Naive B cell (primary cell): ENCODE data around the gene C1R. TPM values are rescaled to one million over a fixed set of nuclear protein-coding genes. Genes with fewer than 3 reads are reported as not detected.

Source experiments
- ATAC-seq, 2 donors: fragments of 150-1000 bp; cut with Tn5 transposase; 2 replicates each; pipeline ENCODE4 v1.10.0; 2021; ENCODE audit warnings: low read depth in 2 of 2, mild to moderate bottlenecking in 2 of 2, moderate library complexity in 2 of 2
- DNase-seq: peaks from one replicate; pipeline ENCODE4 v3.0.0; 2022
- H3K27ac Mint-ChIP-seq, 6 donors: one replicate each; pipeline ENCODE4 v1.8.0; 2020 to 2022; ENCODE audit warnings: mild to moderate bottlenecking in 6 of 6, mixed read lengths in 6 of 6, moderate library complexity in 5 of 6, inconsistent platforms in 2 of 6
- H3K27me3 Mint-ChIP-seq, 3 donors: one replicate each; pipeline ENCODE4 v1.8.0; 2021 to 2022; ENCODE audit warnings: mixed read lengths in 3 of 3, mild to moderate bottlenecking in 1 of 3
- H3K36me3 Mint-ChIP-seq, 2 donors: one replicate each; pipeline ENCODE4 v1.8.0; 2020 to 2022; ENCODE audit warnings: mixed read lengths in 2 of 2, inconsistent platforms in 1 of 2, mild to moderate bottlenecking in 1 of 2
- H3K4me1 Mint-ChIP-seq, 3 donors: one replicate each; pipeline ENCODE4 v1.8.0; 2020 to 2022; ENCODE audit warnings: mixed read lengths in 3 of 3, inconsistent platforms in 1 of 3, mild to moderate bottlenecking in 1 of 3, moderate library complexity in 1 of 3
- H3K4me3 Mint-ChIP-seq, 8 donors: one replicate each; pipeline ENCODE4 v1.8.0; 2020 to 2022; ENCODE audit warnings: mild to moderate bottlenecking in 8 of 8, mixed read lengths in 8 of 8, moderate library complexity in 8 of 8, inconsistent platforms in 2 of 8
- H3K9me3 Mint-ChIP-seq, 7 donors: one replicate each; pipeline ENCODE4 v1.8.0; 2020 to 2022; ENCODE audit warnings: mixed read lengths in 7 of 7, mild to moderate bottlenecking in 5 of 7, inconsistent platforms in 2 of 7, moderate library complexity in 1 of 7
- polyA plus RNA-seq, 6 donors: library from polyadenylated mRNA; unstranded; fragments of 300-500 nt; fragmentation: Illumina TruSeq; gene quantifications; one replicate each; pipeline ENCODE4 v1.2.3, GENCODE V29; 2021; ENCODE audit warnings: low read depth in 6 of 6

C1R gene
- polyA plus RNA-seq: 1 to 10 TPM in 4 of 6 donors, under 1 TPM in 1, not detected in 1; 0.95 to 3.1 (median 1.9) TPM

GRCh38 chr12:7092229-7092985 is at the start of gene C1R:
Gene C1R (minus strand): TSS chr12:7092445. CDS start chr12:7092388, 57 bp downstream.
- peaks cover 6 to 13% (median 6%) of the 10 kb centered on the region in 3 donors for H3K4me1 Mint-ChIP-seq
- H3K27me3 Mint-ChIP-seq: peaks cover 0 to 13% (median 8%) of the 10 kb centered on the region in 3 donors
- peak within 1 kb of the TSS; percentile 77 to 93 (median 90) for H3K4me3 Mint-ChIP-seq
- H3K9me3 Mint-ChIP-seq: no peaks in the 10 kb centered on the region
- peak; percentile 53 for DNase-seq
- peak; percentile 61 to 73 for ATAC-seq
- H3K27ac Mint-ChIP-seq: peak within 1 kb of the TSS in 4 of 6 donors; percentile 5 to 86 (median 44)
- no peaks in the 10 kb centered on the region for H3K36me3 Mint-ChIP-seq

GRCh38 chr12:7141351-7142005 is 49.2 kb upstream of the C1R start:
- no peaks in the 10 kb centered on the region for H3K27me3 Mint-ChIP-seq
- H3K27ac Mint-ChIP-seq: no peak overlapping the region
- no peaks in the 10 kb centered on the region for H3K9me3 Mint-ChIP-seq
- H3K4me3 Mint-ChIP-seq: no peak overlapping the region
- DNase-seq (no peak), ATAC-seq (no peak)
- peaks cover 0 to 10% (median 0%) of the 10 kb centered on the region in 3 donors for H3K4me1 Mint-ChIP-seq
- peaks cover 11 to 15% of the 10 kb centered on the region in 2 donors for H3K36me3 Mint-ChIP-seq

GRCh38 chr12:7139200-7139599 is 47.0 kb upstream of the C1R start:
- Mint-ChIP-seq H3K27me3 (no peaks in the 10 kb centered on the region), H3K36me3 (peaks cover 7 to 15% of the 10 kb centered on the region in 2 donors), H3K4me3 (no peak overlapping the region), H3K9me3 (no peaks in the 10 kb centered on the region), H3K4me1 (peaks cover 0 to 10% (median 0%) of the 10 kb centered on the region in 3 donors), H3K27ac (no peak overlapping the region)
- ATAC-seq (no peak), DNase-seq (no peak)

- H3K36me3 Mint-ChIP-seq: peaks cover 7 to 15% of the 10 kb centered on the region in 2 donors
- no peak overlapping the region for H3K4me3 Mint-ChIP-seq
- peaks cover 0 to 10% (median 0%) of the 10 kb centered on the region in 3 donors for H3K4me1 Mint-ChIP-seq
- no peaks in the 10 kb centered on the region for H3K27me3 Mint-ChIP-seq
- peak overlapping the region in 2 of 6 donors; percentile 7 to 67 for H3K27ac Mint-ChIP-seq
- ATAC-seq (no peak), DNase-seq (no peak)
- H3K9me3 Mint-ChIP-seq: no peaks in the 10 kb centered on the region
Measured at GRCh38 chr12:7137908-7138307, 45.7 kb upstream of the C1R start.

- Mint-ChIP-seq H3K36me3 (peaks cover 7 to 15% of the 10 kb centered on the region in 2 donors), H3K27ac (peak overlapping the region in 1 of 6 donors; percentile 53), H3K4me1 (peaks cover 5 to 10% (median 8%) of the 10 kb centered on the region in 3 donors), H3K27me3 (no peaks in the 10 kb centered on the region), H3K4me3 (no peak overlapping the region), H3K9me3 (no peaks in the 10 kb centered on the region)
- no peak for DNase-seq
- ATAC-seq: no peak
Measured at GRCh38 chr12:7136676-7137075, 44.4 kb upstream of the C1R start.

GRCh38 chr12:7136071-7136470 is 43.8 kb upstream of the C1R start:
- DNase-seq: no peak
- no peak overlapping the region for H3K4me3 Mint-ChIP-seq
- no peaks in the 10 kb centered on the region for H3K9me3 Mint-ChIP-seq
- no peak for ATAC-seq
- H3K4me1 Mint-ChIP-seq: peaks cover 11 to 16% (median 14%) of the 10 kb centered on the region in 3 donors
- H3K36me3 Mint-ChIP-seq: peaks cover 7 to 9% of the 10 kb centered on the region in 2 donors
- no peaks in the 10 kb centered on the region for H3K27me3 Mint-ChIP-seq
- H3K27ac Mint-ChIP-seq: no peak overlapping the region

GRCh38 chr12:7134396-7135166 is 42.3 kb upstream of the C1R start:
- DNase-seq: no peak
- Mint-ChIP-seq H3K36me3 (peaks cover 4 to 7% of the 10 kb centered on the region in 2 donors), H3K27ac (peak overlapping the region in 1 of 6 donors; percentile 53), H3K9me3 (no peaks in the 10 kb centered on the region), H3K4me1 (peaks cover 21 to 23% (median 22%) of the 10 kb centered on the region in 3 donors), H3K27me3 (no peaks in the 10 kb centered on the region), H3K4me3 (peak overlapping the region in 1 of 8 donors; percentile 7)
- no peak for ATAC-seq

GRCh38 chr12:7131502-7131866 is 39.2 kb upstream of the C1R start:
- peaks cover 30 to 31% (median 31%) of the 10 kb centered on the region in 3 donors for H3K4me1 Mint-ChIP-seq

GRCh38 chr12:7130701-7131501 is 38.7 kb upstream of the C1R start:
- Mint-ChIP-seq H3K9me3 (no peaks in the 10 kb centered on the region), H3K27ac (peak overlapping the region in 5 of 6 donors; percentile 75 to 94 (median 84)), H3K4me3 (peak overlapping the region; percentile 88 to 97 (median 92)), H3K36me3 (no peaks in the 10 kb centered on the region), H3K27me3 (no peaks in the 10 kb centered on the region), H3K4me1 (peaks cover 30 to 31% (median 31%) of the 10 kb centered on the region in 3 donors)
- ATAC-seq: peak; percentile 11 to 12
- peak; percentile 21 for DNase-seq

More at GRCh38 chr12:7131502-7131866, 39.2 kb upstream of the C1R start:
- peak overlapping the region; percentile 80 to 97 (median 90) for H3K4me3 Mint-ChIP-seq
- peak overlapping the region in 4 of 6 donors; percentile 59 to 81 (median 74) for H3K27ac Mint-ChIP-seq
- DNase-seq (no peak), ATAC-seq (no peak)
- no peaks in the 10 kb centered on the region for H3K27me3 Mint-ChIP-seq
- H3K9me3 Mint-ChIP-seq: no peaks in the 10 kb centered on the region
- no peaks in the 10 kb centered on the region for H3K36me3 Mint-ChIP-seq

GRCh38 chr12:7129872-7130691 is 37.8 kb upstream of the C1R start, which contains the start of gene CLSTN3:
Gene CLSTN3 (plus strand): TSS chr12:7130371. CDS start chr12:7130649, 278 bp downstream.
- Mint-ChIP-seq H3K36me3 (no peaks in the 10 kb centered on the region), H3K4me3 (peak within 1 kb of the TSS; percentile 88 to 97 (median 92)), H3K27me3 (no peaks in the 10 kb centered on the region), H3K9me3 (no peaks in the 10 kb centered on the region), H3K27ac (peak within 1 kb of the TSS; percentile 81 to 94 (median 85)), H3K4me1 (peaks cover 30 to 31% (median 31%) of the 10 kb centered on the region in 3 donors)
- peak; percentile 87 for DNase-seq
- ATAC-seq: peak; percentile 92 to 93

- ATAC-seq: peak in 1 of 2 donors; percentile 20
- Mint-ChIP-seq H3K9me3 (no peaks in the 10 kb centered on the region), H3K27ac (peak overlapping the region in 3 of 6 donors; percentile 81 to 94 (median 92)), H3K27me3 (no peaks in the 10 kb centered on the region), H3K36me3 (no peaks in the 10 kb centered on the region), H3K4me1 (peaks cover 30 to 31% (median 31%) of the 10 kb centered on the region in 3 donors), H3K4me3 (peak overlapping the region; percentile 88 to 97 (median 92))
- DNase-seq: no peak
Measured at GRCh38 chr12:7129287-7129871, 37.1 kb upstream of the C1R start.
